ENCODE data around the gene DTNBP1. TPM values are rescaled to one million over a fixed set of nuclear protein-coding genes. Genes with fewer than 3 reads are reported as not detected.

DTNBP1 gene
- polyA plus RNA-seq, 2 of the 4 experiments (the other 2 are of a cell fraction), result 8.4 to 8.7 TPM

DNA sequence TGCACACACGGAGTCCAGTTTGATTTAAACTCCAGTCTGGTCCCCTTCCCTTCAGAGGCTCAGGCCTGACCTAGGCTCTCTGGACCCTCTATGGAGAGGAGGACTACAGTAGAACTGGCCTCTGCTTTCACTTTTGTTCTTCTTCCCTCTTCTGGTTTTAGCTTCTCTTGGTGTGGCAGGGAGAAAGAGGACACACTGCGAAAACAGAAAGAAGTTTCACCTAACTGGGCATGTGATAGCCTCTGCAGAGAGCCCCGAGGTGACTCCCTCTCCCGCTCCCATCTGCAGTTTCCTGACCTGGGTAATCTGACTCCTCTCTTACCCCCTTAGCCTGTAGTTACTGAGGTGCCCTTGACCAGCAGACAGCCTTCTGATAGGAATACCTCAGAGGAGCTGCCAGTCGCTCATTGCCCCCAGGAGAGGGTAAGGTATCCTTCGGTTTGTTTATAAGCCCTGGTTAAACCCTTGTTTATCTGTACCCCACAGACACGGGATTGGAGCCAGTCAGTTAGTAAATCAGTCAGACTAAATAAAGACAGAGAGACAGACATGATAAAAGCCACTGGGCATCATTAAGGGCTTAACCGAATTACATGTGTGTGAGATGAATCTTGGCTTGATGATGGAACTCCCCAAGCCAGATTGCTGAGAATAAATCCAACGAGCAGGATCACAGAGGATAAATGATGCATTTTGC is 12.0 kb upstream of the DTNBP1 start:
- Histone ChIP-seq H3K4me1 (no peaks in the 10 kb centered on the region), H3K4me3 (no peak overlapping the region), H3K9me3 (no peaks in the 10 kb centered on the region), H3K27ac (no peak overlapping the region), H3K4me2 (no peak overlapping the region)
- no peak for FAIRE-seq
- no peak for DNase-seq (ENCODE audit: low read depth in 1 of 2, low spot score in 1 of 2)
- TF ChIP-seq, protein P1, sequence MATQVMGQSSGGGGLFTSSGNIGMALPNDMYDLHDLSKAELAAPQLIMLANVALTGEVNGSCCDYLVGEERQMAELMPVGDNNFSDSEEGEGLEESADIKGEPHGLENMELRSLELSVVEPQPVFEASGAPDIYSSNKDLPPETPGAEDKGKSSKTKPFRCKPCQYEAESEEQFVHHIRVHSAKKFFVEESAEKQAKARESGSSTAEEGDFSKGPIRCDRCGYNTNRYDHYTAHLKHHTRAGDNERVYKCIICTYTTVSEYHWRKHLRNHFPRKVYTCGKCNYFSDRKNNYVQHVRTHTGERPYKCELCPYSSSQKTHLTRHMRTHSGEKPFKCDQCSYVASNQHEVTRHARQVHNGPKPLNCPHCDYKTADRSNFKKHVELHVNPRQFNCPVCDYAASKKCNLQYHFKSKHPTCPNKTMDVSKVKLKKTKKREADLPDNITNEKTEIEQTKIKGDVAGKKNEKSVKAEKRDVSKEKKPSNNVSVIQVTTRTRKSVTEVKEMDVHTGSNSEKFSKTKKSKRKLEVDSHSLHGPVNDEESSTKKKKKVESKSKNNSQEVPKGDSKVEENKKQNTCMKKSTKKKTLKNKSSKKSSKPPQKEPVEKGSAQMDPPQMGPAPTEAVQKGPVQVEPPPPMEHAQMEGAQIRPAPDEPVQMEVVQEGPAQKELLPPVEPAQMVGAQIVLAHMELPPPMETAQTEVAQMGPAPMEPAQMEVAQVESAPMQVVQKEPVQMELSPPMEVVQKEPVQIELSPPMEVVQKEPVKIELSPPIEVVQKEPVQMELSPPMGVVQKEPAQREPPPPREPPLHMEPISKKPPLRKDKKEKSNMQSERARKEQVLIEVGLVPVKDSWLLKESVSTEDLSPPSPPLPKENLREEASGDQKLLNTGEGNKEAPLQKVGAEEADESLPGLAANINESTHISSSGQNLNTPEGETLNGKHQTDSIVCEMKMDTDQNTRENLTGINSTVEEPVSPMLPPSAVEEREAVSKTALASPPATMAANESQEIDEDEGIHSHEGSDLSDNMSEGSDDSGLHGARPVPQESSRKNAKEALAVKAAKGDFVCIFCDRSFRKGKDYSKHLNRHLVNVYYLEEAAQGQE (IDR thresholded peaks at IDR 0.05), result no peak
- TF ChIP-seq BHLHE40 (IDR thresholded peaks at IDR 0.05; ENCODE audit: low read depth, low read length) (no peak), EHMT2 (IDR thresholded peaks at IDR 0.05; ENCODE audit: low read depth) (no peak), CHD4 (IDR thresholded peaks at IDR 0.05; ENCODE audit: borderline replicate concordance) (no peak), HOXB13 (CRISPR knock-in tag; IDR thresholded peaks at IDR 0.05; ENCODE audit: low read depth) (no peak), RNF2 (IDR thresholded peaks at IDR 0.05; ENCODE audit: borderline replicate concordance, low read depth) (no peak), ZC3H11A (IDR thresholded peaks at IDR 0.05) (no peak), SMC3 (IDR thresholded peaks at IDR 0.05) (no peak), NFE2L2 (conservative IDR thresholded peaks at IDR 0.05; ENCODE audit: low read length) (no peak)
- TF ChIP-seq, protein P2, sequence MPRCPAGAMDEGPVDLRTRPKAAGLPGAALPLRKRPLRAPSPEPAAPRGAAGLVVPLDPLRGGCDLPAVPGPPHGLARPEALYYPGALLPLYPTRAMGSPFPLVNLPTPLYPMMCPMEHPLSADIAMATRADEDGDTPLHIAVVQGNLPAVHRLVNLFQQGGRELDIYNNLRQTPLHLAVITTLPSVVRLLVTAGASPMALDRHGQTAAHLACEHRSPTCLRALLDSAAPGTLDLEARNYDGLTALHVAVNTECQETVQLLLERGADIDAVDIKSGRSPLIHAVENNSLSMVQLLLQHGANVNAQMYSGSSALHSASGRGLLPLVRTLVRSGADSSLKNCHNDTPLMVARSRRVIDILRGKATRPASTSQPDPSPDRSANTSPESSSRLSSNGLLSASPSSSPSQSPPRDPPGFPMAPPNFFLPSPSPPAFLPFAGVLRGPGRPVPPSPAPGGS (IDR thresholded peaks at IDR 0.05), result no peak
- TF ChIP-seq, protein P3, sequence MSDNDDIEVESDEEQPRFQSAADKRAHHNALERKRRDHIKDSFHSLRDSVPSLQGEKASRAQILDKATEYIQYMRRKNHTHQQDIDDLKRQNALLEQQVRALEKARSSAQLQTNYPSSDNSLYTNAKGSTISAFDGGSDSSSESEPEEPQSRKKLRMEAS (IDR thresholded peaks at IDR 0.05), result no peak
- WGBS (ENCODE audit: missing lambda C conversion rate), result 49% methylated on average over 9 of the region's 9 CpGs
- no peak for ATAC-seq
- POLR2A ChIA-PET, result no interaction called here
- CTCF ChIA-PET, result interaction anchor here (1.9 kb wide), 1 partner anchor 8 kb away, joined by 6 read pairs; no protein-coding TSS in a partner anchor

DNA sequence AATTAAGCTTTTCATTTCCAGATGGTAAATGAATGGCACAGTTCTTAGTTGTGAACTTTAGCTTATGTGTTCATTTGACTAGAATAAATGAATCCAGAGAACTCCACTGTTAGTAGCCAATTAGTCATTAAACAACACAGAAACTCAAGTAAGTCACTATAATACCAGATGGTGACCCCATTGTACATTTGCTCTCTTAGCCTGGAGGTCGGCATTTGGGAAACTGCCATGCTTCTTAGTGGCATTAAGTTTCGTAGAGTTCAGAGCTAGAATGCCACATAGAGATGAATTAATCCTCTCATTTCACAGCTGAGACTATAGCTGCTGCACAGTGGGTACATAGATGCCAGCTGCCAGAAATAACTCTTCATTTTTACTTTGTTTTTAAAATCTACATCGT is 10.8 kb upstream of the DTNBP1 start:
- WGBS (ENCODE audit: missing lambda C conversion rate), result 14% methylated on average over 3 of the region's 3 CpGs
- Histone ChIP-seq H3K4me3 (no peak overlapping the region), H3K27ac (no peak overlapping the region), H3K4me1 (no peaks in the 10 kb centered on the region), H3K9me3 (no peaks in the 10 kb centered on the region), H3K4me2 (no peak overlapping the region)
- ATAC-seq (no peak), FAIRE-seq (no peak), DNase-seq (ENCODE audit: low read depth in 1 of 2, low spot score in 1 of 2) (no peak)
- CTCF ChIA-PET, result interaction anchor here (0.6 to 1.9 kb wide), 3 partner anchors 9 to 643 kb away, joined by 3 to 6 read pairs (median 3); no protein-coding TSS in a partner anchor
- TF ChIP-seq, protein P4, sequence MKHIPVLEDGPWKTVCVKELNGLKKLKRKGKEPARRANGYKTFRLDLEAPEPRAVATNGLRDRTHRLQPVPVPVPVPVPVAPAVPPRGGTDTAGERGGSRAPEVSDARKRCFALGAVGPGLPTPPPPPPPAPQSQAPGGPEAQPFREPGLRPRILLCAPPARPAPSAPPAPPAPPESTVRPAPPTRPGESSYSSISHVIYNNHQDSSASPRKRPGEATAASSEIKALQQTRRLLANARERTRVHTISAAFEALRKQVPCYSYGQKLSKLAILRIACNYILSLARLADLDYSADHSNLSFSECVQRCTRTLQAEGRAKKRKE (CRISPR knock-in tag; IDR thresholded peaks at IDR 0.05; ENCODE audit: low read depth), result no peak
- no peak for TF ChIP-seq CBX8 (IDR thresholded peaks at IDR 0.05)
- POLR2A ChIA-PET, result no interaction called here

DNA sequence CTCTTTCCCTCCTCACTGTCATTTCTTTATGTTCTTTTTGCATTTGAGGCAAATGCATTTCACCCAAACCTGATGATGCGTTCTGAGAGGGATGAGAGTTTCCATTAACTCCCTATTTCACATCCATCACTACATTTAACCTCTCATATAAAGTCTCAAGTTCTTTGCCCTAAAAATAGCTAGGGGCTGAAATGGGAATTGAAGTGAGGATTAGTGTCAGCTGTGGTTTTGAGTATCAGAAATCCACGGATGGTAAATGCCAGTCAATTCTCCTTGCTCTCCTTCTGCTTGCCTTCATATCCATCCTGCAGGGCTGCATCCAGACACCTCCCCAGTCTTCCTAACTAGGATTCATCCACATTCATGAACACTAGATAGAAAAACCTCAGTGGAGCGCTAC is 10.0 kb upstream of the DTNBP1 start:
- no peak overlapping the region for H3K4me2 ChIP-seq
- CTCF ChIA-PET, result interaction anchor here (1.9 kb wide), 1 partner anchor 10 kb away, joined by 6 read pairs; no protein-coding TSS in a partner anchor
- TF ChIP-seq, protein P1 (IDR thresholded peaks at IDR 0.05), result no peak
- TF ChIP-seq, protein P5, sequence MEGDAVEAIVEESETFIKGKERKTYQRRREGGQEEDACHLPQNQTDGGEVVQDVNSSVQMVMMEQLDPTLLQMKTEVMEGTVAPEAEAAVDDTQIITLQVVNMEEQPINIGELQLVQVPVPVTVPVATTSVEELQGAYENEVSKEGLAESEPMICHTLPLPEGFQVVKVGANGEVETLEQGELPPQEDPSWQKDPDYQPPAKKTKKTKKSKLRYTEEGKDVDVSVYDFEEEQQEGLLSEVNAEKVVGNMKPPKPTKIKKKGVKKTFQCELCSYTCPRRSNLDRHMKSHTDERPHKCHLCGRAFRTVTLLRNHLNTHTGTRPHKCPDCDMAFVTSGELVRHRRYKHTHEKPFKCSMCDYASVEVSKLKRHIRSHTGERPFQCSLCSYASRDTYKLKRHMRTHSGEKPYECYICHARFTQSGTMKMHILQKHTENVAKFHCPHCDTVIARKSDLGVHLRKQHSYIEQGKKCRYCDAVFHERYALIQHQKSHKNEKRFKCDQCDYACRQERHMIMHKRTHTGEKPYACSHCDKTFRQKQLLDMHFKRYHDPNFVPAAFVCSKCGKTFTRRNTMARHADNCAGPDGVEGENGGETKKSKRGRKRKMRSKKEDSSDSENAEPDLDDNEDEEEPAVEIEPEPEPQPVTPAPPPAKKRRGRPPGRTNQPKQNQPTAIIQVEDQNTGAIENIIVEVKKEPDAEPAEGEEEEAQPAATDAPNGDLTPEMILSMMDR (IDR thresholded peaks at IDR 0.05), result no peak
- TF ChIP-seq ESRRA (IDR thresholded peaks at IDR 0.05; ENCODE audit: borderline replicate concordance, low read length), result no peak
- no peak for TF ChIP-seq KDM5A (IDR thresholded peaks at IDR 0.05)
- TF ChIP-seq RFX5 (IDR thresholded peaks at IDR 0.05), result no peak
- TF ChIP-seq GATA3 (IDR thresholded peaks at IDR 0.05; ENCODE audit: borderline replicate concordance), result no peak
- no peak for TF ChIP-seq POLR2AphosphoS2 (conservative IDR thresholded peaks at IDR 0.05; ENCODE audit: low read length)
- no peak for TF ChIP-seq CHD4 (IDR thresholded peaks at IDR 0.05; ENCODE audit: borderline replicate concordance)
- no peak for TF ChIP-seq HOXB13 (CRISPR knock-in tag; IDR thresholded peaks at IDR 0.05; ENCODE audit: low read depth)
- TF ChIP-seq EP300 (IDR thresholded peaks at IDR 0.05), result no peak
- no peak for TF ChIP-seq FOSL2 (IDR thresholded peaks at IDR 0.05)
- no peak for TF ChIP-seq FOSL2 (CRISPR knock-in tag; IDR thresholded peaks at IDR 0.05)

More for the DNA sequence above, 10.0 kb upstream of the DTNBP1 start:
- 5% methylated on average over 3 of the region's 3 CpGs for WGBS (ENCODE audit: missing lambda C conversion rate)
- no peak for ATAC-seq
- POLR2A ChIA-PET, result no interaction called here
- Histone ChIP-seq H3K4me3 (no peak overlapping the region), H3K4me1 (no peaks in the 10 kb centered on the region), H3K27ac (no peak overlapping the region), H3K9me3 (no peaks in the 10 kb centered on the region)
- no peak for DNase-seq (ENCODE audit: low read depth in 1 of 2, low spot score in 1 of 2)
- FAIRE-seq, result no peak
